B cell (primary cell): ENCODE results near the gene TM4SF5. TPM values are rescaled to one million over a fixed set of nuclear protein-coding genes. Genes with fewer than 3 reads are reported as not detected.

ENCODE experiments used
- ATAC-seq: fragments of 200-7000 bp; cut with Tn5 transposase; one replicate; pipeline ENCODE4 v1.10.0; 2021; ENCODE audit warnings: low read depth, mild to moderate bottlenecking, moderate number of reproducible peaks, moderate library complexity
- CTCF ChIA-PET: fragments of 350-600 bp; sonication (Branson Sonifier 250); formaldehyde crosslinking; loops from one replicate; lab custom pipeline; 2021; ENCODE audit warnings: antibody characterized with exemption, inconsistent platforms; lab: Charles Lee
- POLR2A ChIA-PET: fragments of 350-600 bp; sonication (Branson Sonifier 250); formaldehyde crosslinking; loops from one replicate; lab custom pipeline; 2021; ENCODE audit warnings: antibody characterized with exemption; lab: Charles Lee
- DNase-seq: peaks from one replicate; pipeline ENCODE4 v3.0.0; 2013
- H2AFZ ChIP-seq: 2 replicates; pipeline ENCODE4 v1.6.1; 2012; ENCODE audit warnings: mild to moderate bottlenecking, low read depth, low read length; ENCODE audit not compliant: insufficient read depth, poor library complexity, severe bottlenecking
- H3K27ac ChIP-seq, 2 donors: 1 replicate in 1 of 2; 2 replicates in 1 of 2; pipeline ENCODE4 v1.5.1; 2012 to 2013; ENCODE audit warnings: low read length in 2 of 2, mild to moderate bottlenecking in 2 of 2, moderate library complexity in 1 of 2
- H3K27me3 ChIP-seq, 4 experiments: fragments of 200-600 bp in 1 of 4; sonication (generic) in 1 of 4; replicated peaks in 1 of 4; 1 replicate in 2 of 4; 2 replicates in 2 of 4; pipeline versions ENCODE4 v1.6.1 to v1.7.0; 2013 to 2016; ENCODE audit warnings: low read length in 3 of 4, mild to moderate bottlenecking in 2 of 4, mixed read lengths in 1 of 4, moderate library complexity in 1 of 4; ENCODE audit not compliant: insufficient read depth in 4 of 4, control insufficient read depth in 3 of 4; ENCODE audit errors: control extremely low read depth in 1 of 4
- H3K36me3 ChIP-seq, 2 experiments: replicated peaks in 1 of 2; 1 replicate in 1 of 2; 2 replicates in 1 of 2; pipeline versions ENCODE4 v1.6.1 to v1.7.1; 2013; ENCODE audit warnings: low read length in 1 of 2; ENCODE audit not compliant: insufficient read depth in 2 of 2, control insufficient read depth in 1 of 2; ENCODE audit errors: control extremely low read depth in 1 of 2, extremely low read depth in 1 of 2
- H3K4me1 ChIP-seq, 2 donors: fragments of 200-600 bp in 1 of 2; sonication (generic) in 1 of 2; 1 replicate in 1 of 2; 2 replicates in 1 of 2; pipeline versions ENCODE4 v1.5.1 to v1.6.1; 2013 to 2017; ENCODE audit warnings: low read length in 2 of 2; ENCODE audit not compliant: control insufficient read depth in 2 of 2, insufficient read depth in 2 of 2
- H3K4me2 ChIP-seq: replicated peaks from 2 replicates; pipeline ENCODE3; 2012; ENCODE audit warnings: mild to moderate bottlenecking, low read depth, low read length; ENCODE audit not compliant: poor library complexity, severe bottlenecking
- H3K4me3 ChIP-seq, 5 experiments: fragments of 200-600 bp in 1 of 5; sonication (generic) in 1 of 5; 1 replicate in 3 of 5; 2 replicates in 2 of 5; pipeline versions ENCODE4 v1.5.1 to v1.7.0; 2011 to 2016; ENCODE audit warnings: low read length in 4 of 5, mild to moderate bottlenecking in 4 of 5, low read depth in 2 of 5, control low read depth in 1 of 5, moderate library complexity in 1 of 5; ENCODE audit not compliant: insufficient read depth in 1 of 5; ENCODE audit errors: control extremely low read depth in 1 of 5, extremely low read depth in 1 of 5
- H3K79me2 ChIP-seq: fragments of 200-600 bp; sonication (generic); one replicate; pipeline ENCODE4 v1.6.0; 2016; ENCODE audit warnings: low read length; ENCODE audit not compliant: control insufficient read depth, insufficient read depth
- H3K9ac ChIP-seq: fragments of 200-600 bp; sonication (generic); 2 replicates; pipeline ENCODE4 v1.6.1; 2017; ENCODE audit warnings: mild to moderate bottlenecking, low read length, moderate library complexity
- H3K9me3 ChIP-seq, 3 donors: one replicate each; pipeline versions ENCODE4 v1.6.1 to v1.7.1; 2013; ENCODE audit warnings: low read length in 2 of 3; ENCODE audit not compliant: control insufficient read depth in 2 of 3, insufficient read depth in 1 of 3; ENCODE audit errors: control extremely low read depth in 1 of 3
- H4K20me1 ChIP-seq: 2 replicates; pipeline ENCODE4 v1.6.0; 2012; ENCODE audit warnings: mild to moderate bottlenecking, low read length; ENCODE audit not compliant: insufficient read depth, control insufficient read depth, poor library complexity, severe bottlenecking
- H3K27ac Mint-ChIP-seq: one replicate; pipeline ENCODE4 v1.8.0; 2021; ENCODE audit warnings: mixed read lengths
- H3K27me3 Mint-ChIP-seq: one replicate; pipeline ENCODE4 v1.8.0; 2021; ENCODE audit warnings: mixed read lengths
- H3K4me1 Mint-ChIP-seq: one replicate; pipeline ENCODE4 v1.8.0; 2021; ENCODE audit warnings: mixed read lengths
- H3K4me3 Mint-ChIP-seq: one replicate; pipeline ENCODE4 v1.8.0; 2021; ENCODE audit warnings: mixed read lengths
- H3K9me3 Mint-ChIP-seq: one replicate; pipeline ENCODE4 v1.8.0; 2022; ENCODE audit warnings: mixed read lengths; ENCODE audit not compliant: insufficient read depth
- CTCF ChIP-seq: fragments of 200-600 bp; IDR thresholded peaks from one replicate; pipeline ENCODE4 v1.8.0; 2022; ENCODE audit warnings: antibody characterized with exemption, mild to moderate bottlenecking
- EZH2 ChIP-seq: IDR thresholded peaks from 2 replicates; pipeline ENCODE4 v1.6.1; 2012; ENCODE audit warnings: borderline replicate concordance, low read depth, mild to moderate bottlenecking, moderate library complexity, low read length; ENCODE audit not compliant: insufficient read depth, poor library complexity, severe bottlenecking
- WGBS: methylation state at CpG from one replicate; pipeline ENCODE4 v1.1.5; 2013; ENCODE audit warnings: missing lambda C conversion rate; ENCODE audit not compliant: insufficient coverage; 5-methylcytosine and 5-hydroxymethylcytosine counted together
- intact Hi-C: fragments of 100-400 bp; cut with micrococcal nuclease; formaldehyde crosslinking; loops from one replicate; pipeline ENCODE4 v1.10.0; 2022
- polyA plus RNA-seq: library from polyadenylated mRNA; depleted of rRNA; stranded (reverse); fragments of >200 nt; gene quantifications from 2 replicates; pipeline ENCODE4 v1.2.3, GENCODE V29; 2012
- total RNA-seq, 2 donors: library from RNA; stranded (reverse); fragments of 120-200 nt in 1 of 2; gene quantifications; 1 replicate in 1 of 2; 2 replicates in 1 of 2; pipeline versions ENCODE4 v1.2.3 to v1.2.4, GENCODE V29; 2013 to 2022

Gene TM4SF5
- total and polyA plus RNA-seq, 2 donors (not counting 1 experiment from before 2014, with no cell fraction given): not detected

- Histone ChIP-seq H3K9me3 (no peaks in the 10 kb centered on the region), H4K20me1 (no peaks in the 10 kb centered on the region), H3K4me2 (peak overlapping the region; percentile 97), H3K27me3 (peaks cover 0 to 41% (median 13%) of the 10 kb centered on the region in 4 experiments), H2AFZ (peak overlapping the region; percentile 77), H3K36me3 (no peaks in the 10 kb centered on the region), H3K4me1 (peaks cover 20 to 29% of the 10 kb centered on the region in 2 donors), H3K9ac (peak overlapping the region; percentile 76), H3K79me2 (peaks cover 6% of the 10 kb centered on the region), H3K4me3 (peak overlapping the region; percentile 35 to 82 (median 70)), H3K27ac (peak overlapping the region in 1 of 2 donors; percentile 42)
- CTCF ChIA-PET: interaction anchor here (0.8 kb wide), 1 partner anchor 50 kb away, joined by 3 read pairs; no protein-coding TSS in a partner anchor
- Mint-ChIP-seq H3K27me3 (no peaks in the 10 kb centered on the region), H3K27ac (peak overlapping the region; percentile 58), H3K4me3 (peak overlapping the region; percentile 75), H3K9me3 (no peaks in the 10 kb centered on the region), H3K4me1 (peaks cover 29% of the 10 kb centered on the region)
- ATAC-seq (no peak), DNase-seq (no peak)
- no peak for TF ChIP-seq EZH2
- TF ChIP-seq CTCF: no peak
- intact Hi-C loops: no loop called here
- 12% methylated on average over 12 of the region's 13 CpGs for WGBS
- POLR2A ChIA-PET: no interaction called here
Observed at GRCh38 chr17:4740025-4740351, 31.7 kb upstream of the TM4SF5 start.

DNA sequence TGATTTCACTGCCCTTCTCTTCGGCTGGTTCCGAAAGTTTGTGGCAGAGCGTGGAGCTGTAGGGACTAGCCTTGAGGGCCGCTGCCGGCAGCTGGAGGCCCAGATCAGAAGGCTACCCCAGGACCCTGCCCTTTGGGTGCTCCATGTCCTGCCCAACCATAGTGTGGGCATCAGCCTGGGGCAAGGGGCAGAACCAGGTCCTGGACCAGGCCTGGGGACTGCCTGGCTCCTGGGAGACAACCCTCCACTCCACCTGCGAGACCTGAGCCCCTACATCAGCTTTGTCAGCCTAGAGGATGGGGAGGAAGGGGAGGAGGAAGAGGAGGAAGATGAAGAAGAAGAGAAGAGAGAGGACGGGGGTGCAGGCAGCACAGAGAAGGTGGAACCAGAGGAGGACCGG lies 31.1 kb upstream of the TM4SF5 start:
- H3K4me1 Mint-ChIP-seq: peaks cover 26% of the 10 kb centered on the region
- Histone ChIP-seq H3K4me3 (peak overlapping the region in 1 of 5 experiments; percentile 82), H3K4me2 (peak overlapping the region; percentile 97), H3K79me2 (peaks cover 2% of the 10 kb centered on the region), H3K27me3 (peaks cover 0 to 47% (median 18%) of the 10 kb centered on the region in 4 experiments), H3K27ac (no peak overlapping the region), H3K36me3 (no peaks in the 10 kb centered on the region), H3K9me3 (no peaks in the 10 kb centered on the region), H3K9ac (peak overlapping the region; percentile 76), H4K20me1 (no peaks in the 10 kb centered on the region), H3K4me1 (peaks cover 26 to 30% of the 10 kb centered on the region in 2 donors), H2AFZ (no peak overlapping the region)
- ChIA-PET CTCF (interaction anchor here (0.9 kb wide), 1 partner anchor 49 kb away, joined by 3 read pairs; no protein-coding TSS in a partner anchor), POLR2A (no interaction called here)
- 94% methylated on average over 6 of the region's 8 CpGs for WGBS
- peak overlapping the region; percentile 58 for H3K27ac Mint-ChIP-seq
- H3K27me3 Mint-ChIP-seq: peaks cover 4% of the 10 kb centered on the region
- peak overlapping the region; percentile 75 for H3K4me3 Mint-ChIP-seq
- ATAC-seq: no peak
- DNase-seq: no peak
- H3K9me3 Mint-ChIP-seq: no peaks in the 10 kb centered on the region
- intact Hi-C loops: no loop called here
- TF ChIP-seq EZH2: no peak
- no peak for TF ChIP-seq CTCF
